Neural progenitor cell (in vitro differentiated cells): ENCODE data around the gene ZNF613. TPM values are rescaled to one million over a fixed set of nuclear protein-coding genes. Genes with fewer than 3 reads are reported as not detected.

ENCODE experiments used
- DNase-seq: peaks from one replicate; pipeline ENCODE4 v3.0.0-alpha.2; 2016; ENCODE audit warnings: low spot score
- H2AFZ ChIP-seq: fragments of 200-600 bp; sonication (generic); replicated peaks from 2 replicates; pipeline ENCODE4 v1.6.1; 2016; ENCODE audit warnings: antibody characterized with exemption
- H3F3A ChIP-seq: fragments of 200-600 bp; sonication (generic); 2 replicates; pipeline ENCODE4 v1.6.1; 2016; ENCODE audit warnings: antibody characterized with exemption, low read depth
- H3K27ac ChIP-seq: fragments of 200-600 bp; sonication (generic); 2 replicates; pipeline ENCODE4 v1.5.1; 2016; ENCODE audit warnings: mild to moderate bottlenecking
- H3K27me3 ChIP-seq: fragments of 200-600 bp; sonication (generic); 2 replicates; pipeline ENCODE4 v1.6.1; 2016; ENCODE audit warnings: mild to moderate bottlenecking, moderate library complexity
- H3K36me3 ChIP-seq: fragments of 200-600 bp; sonication (generic); 2 replicates; pipeline ENCODE4 v1.5.1; 2016
- H3K4me1 ChIP-seq: fragments of 200-600 bp; sonication (generic); 2 replicates; pipeline ENCODE4 v1.6.1; 2016; ENCODE audit warnings: mixed run types
- H3K4me2 ChIP-seq: fragments of 200-600 bp; sonication (generic); 2 replicates; pipeline ENCODE4 v1.6.1; 2016
- H3K4me3 ChIP-seq: fragments of 200-600 bp; sonication (generic); 2 replicates; pipeline ENCODE4 v1.5.1; 2016
- H3K79me2 ChIP-seq: fragments of 200-600 bp; sonication (generic); 2 replicates; pipeline ENCODE4 v1.6.1; 2016; ENCODE audit warnings: low read depth
- H3K9ac ChIP-seq: fragments of 200-600 bp; sonication (generic); 2 replicates; pipeline ENCODE4 v1.6.1; 2016
- H3K9me3 ChIP-seq: fragments of 200-600 bp; sonication (generic); 2 replicates; pipeline ENCODE4 v1.5.1; 2016; ENCODE audit warnings: low read depth
- H4K20me1 ChIP-seq: fragments of 200-600 bp; sonication (generic); 2 replicates; pipeline ENCODE4 v1.6.1; 2016; ENCODE audit warnings: low read depth
- H3K27ac Mint-ChIP-seq: 3 replicates; pipeline ENCODE4 v1.8.0; 2021; ENCODE audit warnings: mixed read lengths
- H3K27me3 Mint-ChIP-seq: 2 replicates; pipeline ENCODE4 v1.8.0; 2022; ENCODE audit warnings: low read depth, mild to moderate bottlenecking, inconsistent platforms, moderate library complexity, mixed read lengths; ENCODE audit not compliant: insufficient read depth
- H3K36me3 Mint-ChIP-seq: 3 replicates; pipeline ENCODE4 v1.8.0; 2021; ENCODE audit warnings: mixed read lengths
- H3K4me1 Mint-ChIP-seq: 3 replicates; pipeline ENCODE4 v1.8.0; 2021; ENCODE audit warnings: mixed read lengths
- H3K4me3 Mint-ChIP-seq: 3 replicates; pipeline ENCODE4 v1.8.0; 2021; ENCODE audit warnings: mild to moderate bottlenecking, moderate library complexity, mixed read lengths
- H3K9me3 Mint-ChIP-seq: 3 replicates; pipeline ENCODE4 v1.8.0; 2020; ENCODE audit warnings: mixed read lengths
- CTCF ChIP-seq: fragments of 200-600 bp; sonication (generic); IDR thresholded peaks from 2 replicates; pipeline ENCODE4 v1.5.1; 2017; ENCODE audit warnings: antibody characterized with exemption, mild to moderate bottlenecking
- EZH2 ChIP-seq: fragments of 200-600 bp; sonication (generic); IDR thresholded peaks from 2 replicates; pipeline ENCODE4 v1.6.1; 2017; ENCODE audit warnings: antibody characterized with exemption, mild to moderate bottlenecking, moderate library complexity
- EZH2phosphoT487 ChIP-seq: fragments of 200-600 bp; sonication (generic); IDR thresholded peaks from 2 replicates; pipeline ENCODE4 v1.6.1; 2017; ENCODE audit warnings: antibody characterized with exemption
- total RNA-seq: library from RNA; depleted of rRNA; stranded (reverse); fragments of >200 nt; gene quantifications from 2 replicates; pipeline ENCODE4 v1.2.3, GENCODE V29; 2015; ENCODE audit warnings: low replicate concordance

ZNF613 gene
- total RNA-seq, 1 donor from 2014 or later = 10.4 TPM

GRCh38 chr19:51916167-51916566 is 11.1 kb upstream of the ZNF613 start:
- peaks cover 4% of the 10 kb centered on the region for H3K27me3 Mint-ChIP-seq
- Histone ChIP-seq H3K4me2 (no peak overlapping the region), H3K36me3 (no peaks in the 10 kb centered on the region), H3K4me1 (no peaks in the 10 kb centered on the region), H3K79me2 (no peaks in the 10 kb centered on the region), H2AFZ (no peak overlapping the region), H3K9ac (no peak overlapping the region), H3K27ac (no peak overlapping the region), H3K9me3 (peaks cover 34% of the 10 kb centered on the region), H3F3A (no peaks in the 10 kb centered on the region), H3K4me3 (no peak overlapping the region), H4K20me1 (no peaks in the 10 kb centered on the region), H3K27me3 (no peaks in the 10 kb centered on the region)
- H3K4me1 Mint-ChIP-seq = no peaks in the 10 kb centered on the region
- peaks cover 62% of the 10 kb centered on the region for H3K9me3 Mint-ChIP-seq
- no peak for DNase-seq
- H3K36me3 Mint-ChIP-seq = no peaks in the 10 kb centered on the region
- H3K27ac Mint-ChIP-seq = no peak overlapping the region
- TF ChIP-seq EZH2 = no peak
- no peak for TF ChIP-seq EZH2phosphoT487
- no peak for TF ChIP-seq CTCF
- H3K4me3 Mint-ChIP-seq = no peak overlapping the region

DNA sequence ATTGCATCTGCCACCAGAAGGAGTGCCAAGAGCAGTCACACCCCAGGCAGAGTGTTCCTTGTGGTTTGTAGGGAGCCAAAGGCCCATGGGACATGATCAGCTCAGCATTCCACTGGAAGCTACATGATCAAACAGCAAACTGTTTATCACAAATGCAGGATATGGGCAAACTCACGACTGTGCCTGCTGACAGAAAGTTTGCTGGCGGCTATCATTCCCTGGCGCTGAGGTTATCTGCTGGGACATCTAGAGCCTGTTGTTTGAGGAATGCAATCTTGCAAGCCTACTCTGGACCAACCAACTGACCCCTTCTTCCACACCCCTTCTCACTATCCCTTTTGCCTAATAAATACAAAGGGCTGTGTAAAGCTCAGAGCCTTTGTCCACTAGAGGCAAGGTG is 7.7 kb upstream of the ZNF613 start:
- Histone ChIP-seq H3K27me3 (no peaks in the 10 kb centered on the region), H3K9ac (no peak overlapping the region), H4K20me1 (no peaks in the 10 kb centered on the region), H2AFZ (no peak overlapping the region), H3F3A (no peaks in the 10 kb centered on the region), H3K79me2 (no peaks in the 10 kb centered on the region), H3K9me3 (peaks cover 37% of the 10 kb centered on the region), H3K36me3 (no peaks in the 10 kb centered on the region), H3K4me1 (no peaks in the 10 kb centered on the region), H3K4me2 (no peak overlapping the region), H3K4me3 (no peak overlapping the region), H3K27ac (no peak overlapping the region)
- DNase-seq = no peak
- Mint-ChIP-seq H3K4me1 (no peaks in the 10 kb centered on the region), H3K27ac (no peak overlapping the region), H3K27me3 (peaks cover 6% of the 10 kb centered on the region), H3K36me3 (peaks cover 4% of the 10 kb centered on the region), H3K4me3 (no peak overlapping the region), H3K9me3 (peaks cover 76% of the 10 kb centered on the region)
- TF ChIP-seq EZH2 (no peak), EZH2phosphoT487 (no peak), CTCF (no peak)

DNA sequence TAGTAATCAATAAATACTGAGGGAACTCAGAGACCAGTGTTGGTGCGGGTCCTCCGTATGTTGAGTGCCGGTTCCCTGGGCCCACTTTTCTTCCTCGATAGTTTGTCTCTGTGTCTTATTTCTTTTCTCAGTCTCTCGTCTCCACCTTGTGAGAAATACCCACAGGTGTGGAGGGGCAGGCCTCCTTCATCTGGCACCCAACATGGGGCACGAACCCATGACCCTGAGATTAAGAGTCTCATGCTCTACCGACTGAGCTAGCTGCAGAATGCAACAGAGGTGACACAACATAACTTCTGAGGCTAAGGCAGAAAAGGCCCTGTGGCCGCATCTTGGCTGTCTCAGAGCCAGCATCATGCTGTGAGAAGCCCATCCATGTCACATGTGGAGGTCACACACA is 5.3 kb upstream of the ZNF613 start:
- Mint-ChIP-seq H3K9me3 (peaks cover 83% of the 10 kb centered on the region), H3K4me1 (no peaks in the 10 kb centered on the region), H3K4me3 (no peak overlapping the region), H3K27me3 (peaks cover 4% of the 10 kb centered on the region), H3K36me3 (peaks cover 12% of the 10 kb centered on the region), H3K27ac (no peak overlapping the region)
- Histone ChIP-seq H3K36me3 (no peaks in the 10 kb centered on the region), H3K27me3 (no peaks in the 10 kb centered on the region), H3K4me3 (no peak overlapping the region), H3K79me2 (no peaks in the 10 kb centered on the region), H3K4me1 (no peaks in the 10 kb centered on the region), H3K9me3 (peaks cover 32% of the 10 kb centered on the region), H3K4me2 (no peak overlapping the region), H3F3A (no peaks in the 10 kb centered on the region), H2AFZ (no peak overlapping the region), H4K20me1 (no peaks in the 10 kb centered on the region), H3K9ac (no peak overlapping the region), H3K27ac (no peak overlapping the region)
- TF ChIP-seq CTCF (no peak), EZH2 (no peak), EZH2phosphoT487 (no peak)
- DNase-seq = no peak
